Dermis microvascular lymphatic vessel endothelial cell (primary cell): Measurements from ENCODE around the gene BLOC1S3. TPM values are rescaled to one million over a fixed set of nuclear protein-coding genes. Genes with fewer than 3 reads are reported as not detected.
A peak's percentile ranks its signal among the peaks of the same experiment; 100 is the strongest.

Experiments used
- DNase-seq, 2 donors: peaks; one replicate each; pipeline versions ENCODE4 v3.0.0 to v3.0.0-alpha.2; 2010; ENCODE audit warnings: low read depth in 2 of 2
- total RNA-seq: library from RNA; depleted of rRNA; stranded (reverse); fragments of >200 nt; gene quantifications from 2 replicates; pipeline ENCODE4 v1.2.1, GENCODE V29; 2014

The BLOC1S3 gene
- total RNA-seq, 1 donor from 2014 or later, result 2.6 TPM

DNA sequence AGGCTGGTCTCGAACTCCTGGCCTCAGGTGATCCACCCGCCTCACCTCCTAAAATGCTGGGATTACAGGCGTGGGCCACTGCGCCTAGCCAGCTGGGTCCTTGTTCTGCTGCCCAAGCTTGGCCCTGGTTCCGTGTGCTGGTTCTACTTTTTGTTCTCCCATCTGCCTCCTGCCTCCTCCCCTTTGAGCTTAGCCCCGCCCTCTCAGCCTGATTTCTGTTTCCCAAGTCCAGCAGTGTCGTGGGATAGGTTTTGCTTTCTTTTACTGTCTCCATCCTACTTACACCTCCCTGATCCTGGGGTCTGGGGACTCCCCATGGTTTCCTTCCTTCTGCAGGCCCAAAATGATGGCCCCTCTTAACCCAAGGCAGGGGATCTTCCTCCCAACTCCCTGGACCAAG is 2.4 kb downstream of the BLOC1S3 start:
- DNase-seq, result no peak

DNA sequence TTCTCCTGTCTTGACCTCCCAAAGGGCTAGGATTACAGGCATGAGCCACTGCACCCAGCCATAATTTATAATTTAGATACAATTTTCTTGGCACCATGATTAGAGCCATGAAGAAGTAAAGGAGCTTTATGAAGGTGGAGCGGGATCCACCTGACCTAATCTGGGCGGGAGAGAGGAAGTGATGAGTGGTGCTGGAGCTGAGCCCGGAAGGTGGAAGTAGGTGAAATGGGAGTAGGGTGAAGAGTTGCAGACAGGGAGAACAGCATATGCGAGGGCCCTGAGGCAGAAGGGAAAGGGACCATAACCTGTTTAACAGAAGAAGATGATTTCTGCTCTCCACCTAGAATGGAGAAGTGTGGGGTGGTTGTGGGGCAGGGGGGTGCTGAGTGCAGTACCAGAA is 4.2 kb downstream of the BLOC1S3 start:
- DNase-seq, result no peak

DNA sequence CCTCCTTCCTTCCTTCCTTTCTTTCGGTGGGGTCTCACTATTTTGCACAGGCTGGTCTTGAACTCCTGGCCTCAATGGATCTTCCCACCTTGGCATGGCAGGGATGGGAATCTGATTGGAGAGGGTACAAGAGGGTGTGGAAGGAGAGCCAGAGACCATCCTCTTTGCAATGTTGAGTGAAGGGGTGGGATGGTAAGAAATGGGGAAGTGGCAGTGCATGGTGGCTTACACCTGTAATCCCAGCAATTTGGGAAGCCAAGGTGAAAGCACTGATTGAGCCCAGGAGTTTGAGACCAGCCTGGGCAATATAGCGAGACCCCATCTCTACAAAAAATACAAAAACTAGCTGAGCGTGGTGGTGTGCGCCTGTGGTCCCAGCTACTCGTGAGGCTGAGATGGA is 5.5 kb downstream of the BLOC1S3 start:
- no peak for DNase-seq

DNA sequence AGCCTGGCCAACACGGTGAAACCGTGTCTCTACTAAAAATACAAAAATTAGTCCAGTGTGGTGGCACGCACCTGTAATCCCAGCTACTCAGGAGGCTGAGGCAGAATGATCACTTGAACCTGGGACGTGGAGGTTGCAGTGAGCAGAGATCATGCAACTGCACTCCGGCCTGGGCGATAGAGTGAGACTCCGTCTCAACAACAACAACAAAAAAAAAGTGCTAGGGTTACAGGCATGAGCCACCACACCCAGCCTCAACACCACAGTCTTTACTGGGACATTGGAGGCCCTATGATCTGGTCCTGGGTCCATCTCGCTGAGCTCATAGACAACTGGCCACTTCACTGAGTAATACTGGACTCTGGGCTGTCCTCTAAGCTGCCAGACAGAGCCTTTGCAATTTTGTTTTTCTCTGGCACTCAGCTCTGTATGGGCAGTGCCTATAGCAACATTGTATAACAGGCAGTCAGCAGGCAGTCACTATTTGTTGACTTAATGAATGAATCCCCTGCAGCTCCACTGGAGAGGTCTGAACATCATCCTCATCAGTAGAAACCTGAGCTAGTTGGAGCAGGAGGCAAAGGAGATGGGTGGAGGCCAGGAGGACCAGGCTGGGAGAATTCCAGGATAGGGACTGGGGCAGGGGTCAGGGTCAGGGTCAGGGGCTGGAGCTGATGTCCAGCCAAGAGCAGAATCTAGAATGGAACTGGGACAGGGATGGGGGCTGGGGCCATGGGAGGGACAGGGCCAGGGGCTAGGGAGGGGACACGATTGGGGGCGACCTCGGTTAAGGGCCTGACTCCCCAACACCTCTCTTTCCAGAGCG is 8.1 kb downstream of the BLOC1S3 start:
- no peak for DNase-seq

DNA sequence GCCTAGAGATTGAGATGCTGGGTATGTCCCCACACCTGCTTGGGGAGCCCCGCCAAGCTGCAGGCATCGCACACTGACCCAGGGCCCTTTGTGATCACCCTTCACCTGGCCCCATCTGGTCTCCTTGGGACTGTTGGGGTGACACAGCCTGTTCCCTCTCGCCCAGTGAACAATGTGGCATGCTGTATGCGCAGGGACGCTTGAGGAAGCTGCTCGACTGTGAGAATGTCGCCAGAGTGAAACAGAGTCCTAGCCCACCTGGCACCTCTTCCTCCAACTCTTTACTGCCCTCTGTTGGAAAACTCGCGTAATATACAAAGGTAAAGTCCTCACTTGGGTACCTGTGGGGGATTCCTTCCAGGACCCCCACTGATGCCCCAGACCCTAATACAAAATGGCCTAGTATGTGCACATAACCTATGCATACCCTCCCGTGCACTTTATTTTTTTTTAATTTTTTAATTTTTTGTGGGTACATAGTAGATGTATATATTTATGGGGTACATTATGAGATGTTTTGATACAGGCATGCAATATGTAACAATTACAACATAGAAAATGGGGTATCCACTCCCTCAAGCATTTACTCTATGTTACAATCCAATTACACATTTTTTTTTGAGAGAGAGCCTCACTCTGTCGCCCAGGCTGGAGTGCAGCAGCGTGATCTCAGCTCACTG is 9.0 kb downstream of the BLOC1S3 start:
- peak in 1 of 2 donors; percentile 44 for DNase-seq

DNA sequence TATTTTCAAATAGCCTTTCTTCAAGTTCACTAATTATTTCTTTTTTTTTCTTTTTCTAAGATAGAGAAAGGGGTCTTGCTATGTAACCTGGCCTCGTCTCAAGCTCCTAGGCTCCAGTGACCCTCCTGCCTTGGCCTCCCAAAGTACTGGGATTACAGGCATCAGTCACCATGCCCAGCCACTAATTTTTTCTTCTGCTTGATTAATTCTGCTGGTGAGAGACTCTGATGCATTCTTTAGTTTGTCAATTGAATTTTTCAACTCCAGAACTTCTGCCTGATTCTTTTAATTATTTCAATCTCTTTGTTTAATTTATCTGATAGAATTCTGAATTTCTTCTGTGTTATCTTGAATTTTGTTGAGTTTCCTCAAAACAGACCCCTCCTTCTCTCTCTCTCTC is 11.4 kb downstream of the BLOC1S3 start:
- no peak for DNase-seq

DNA sequence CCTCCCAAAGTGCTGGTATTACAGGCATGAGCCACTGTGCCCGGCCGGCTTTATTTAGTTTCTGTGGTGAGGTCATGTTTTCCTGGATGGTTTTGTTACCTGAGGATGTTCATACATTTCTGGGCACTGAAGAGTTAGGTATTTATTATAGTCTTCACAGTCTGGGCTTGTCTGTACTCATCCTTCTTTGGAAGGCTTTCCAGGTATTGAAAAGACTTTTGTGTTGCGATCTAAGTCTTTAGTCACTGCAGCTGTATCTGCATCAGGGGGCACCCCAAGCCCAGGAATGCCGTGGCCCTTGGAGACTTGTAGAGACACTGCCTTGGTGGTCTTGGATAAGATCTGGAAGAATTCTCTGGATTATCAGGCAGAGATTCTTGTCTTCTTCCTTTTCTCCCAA is 12.8 kb downstream of the BLOC1S3 start:
- DNase-seq, result no peak

DNA sequence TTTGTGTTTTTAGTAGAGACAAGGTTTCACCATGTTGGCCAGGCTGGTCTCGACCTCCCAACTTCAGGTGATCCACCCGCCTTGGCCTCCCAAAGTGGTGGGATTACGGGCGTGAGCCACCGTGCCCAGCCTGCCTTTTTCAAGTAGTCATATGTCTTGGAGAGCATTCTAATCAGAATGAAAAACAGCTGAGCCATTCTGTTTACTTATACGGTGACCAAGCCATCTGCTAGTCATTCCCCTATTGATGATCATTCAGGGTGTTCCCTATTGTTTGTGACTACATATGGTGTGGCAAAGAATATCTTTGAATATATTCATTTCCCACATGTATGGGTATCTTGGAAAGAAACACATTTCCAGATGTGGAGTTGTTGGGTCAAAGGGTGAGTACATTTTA is 17.2 kb downstream of the BLOC1S3 start:
- peak in 1 of 2 donors; percentile 40 for DNase-seq

DNA sequence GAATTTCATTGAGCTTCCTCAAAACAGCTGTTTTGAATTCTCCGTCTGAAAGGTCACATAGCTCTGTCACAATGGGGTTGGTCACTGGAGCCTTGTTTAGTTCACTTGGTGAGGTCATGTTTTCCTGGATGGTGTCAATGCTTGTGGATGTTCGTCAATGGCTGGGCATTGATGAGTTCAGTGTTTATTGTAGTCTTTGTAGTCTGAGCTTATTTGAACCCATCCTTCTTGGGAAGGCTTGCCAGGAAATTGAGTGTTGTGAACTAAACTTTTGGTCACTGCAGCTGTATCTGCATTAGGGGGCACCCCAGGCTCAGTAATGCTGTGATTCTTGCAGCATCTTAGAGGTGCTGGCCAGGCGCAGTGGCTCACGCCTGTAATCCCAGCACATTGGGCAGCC is 22.0 kb downstream of the BLOC1S3 start:
- DNase-seq, result peak; percentile 51 to 73

DNA sequence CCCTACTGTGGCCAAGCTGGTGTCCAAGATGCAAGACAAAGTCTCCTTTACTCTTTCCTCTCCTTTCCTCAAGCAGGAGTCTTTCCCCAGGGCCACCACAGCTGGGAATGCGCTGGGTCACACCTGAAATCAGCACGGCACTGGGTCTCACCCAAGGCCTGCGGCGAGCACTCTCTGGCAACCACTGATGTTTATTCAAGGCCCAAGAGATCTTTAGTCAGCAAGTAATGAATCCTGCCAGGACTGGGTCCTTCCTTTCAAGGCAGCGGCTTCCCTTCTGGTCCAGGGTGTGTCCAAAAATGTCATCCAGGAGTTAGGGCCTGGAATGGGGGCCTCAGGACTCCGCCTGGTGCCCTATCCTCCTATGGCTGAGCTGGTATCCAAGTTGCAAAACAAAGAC is 24.1 kb downstream of the BLOC1S3 start:
- DNase-seq, result no peak

DNA sequence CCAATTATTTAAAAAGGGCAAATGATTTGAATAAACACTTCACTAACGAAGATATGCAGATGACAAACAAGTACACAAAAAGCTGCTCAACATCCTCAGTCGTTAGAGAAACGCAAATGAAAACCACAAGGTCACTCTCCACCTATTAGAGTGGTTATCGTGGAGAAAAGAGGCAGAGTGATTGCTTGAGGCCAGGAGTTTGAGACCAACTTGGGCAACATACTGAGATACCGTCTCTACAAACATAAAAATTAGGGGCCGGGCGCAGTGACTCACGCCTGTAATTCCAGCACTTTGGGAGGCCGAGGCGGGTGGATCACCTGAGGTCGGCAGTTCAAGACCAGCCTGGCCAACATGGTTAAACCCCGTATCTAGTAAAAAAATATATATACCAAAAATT is 27.2 kb downstream of the BLOC1S3 start:
- no peak for DNase-seq

DNA sequence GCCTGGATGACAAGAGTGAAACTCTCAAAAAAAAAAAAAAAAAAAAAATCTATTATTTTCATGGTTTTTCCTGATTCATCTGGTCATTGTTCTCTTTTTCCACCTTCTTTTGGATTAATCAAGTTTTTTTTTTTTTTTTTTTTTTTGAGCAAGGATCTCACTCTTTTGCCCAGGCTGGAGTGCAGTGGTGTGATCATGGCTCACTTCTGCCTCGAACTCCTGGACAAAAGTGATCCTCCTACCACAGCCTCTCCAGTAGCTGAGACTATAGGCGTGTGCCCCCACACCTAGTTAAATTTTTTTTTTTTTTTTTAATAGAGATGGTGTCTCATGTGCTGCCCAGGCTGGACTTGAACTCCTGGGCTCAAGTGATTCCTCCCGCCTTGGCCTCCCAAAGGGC is 27.7 kb downstream of the BLOC1S3 start:
- no peak for DNase-seq

DNA sequence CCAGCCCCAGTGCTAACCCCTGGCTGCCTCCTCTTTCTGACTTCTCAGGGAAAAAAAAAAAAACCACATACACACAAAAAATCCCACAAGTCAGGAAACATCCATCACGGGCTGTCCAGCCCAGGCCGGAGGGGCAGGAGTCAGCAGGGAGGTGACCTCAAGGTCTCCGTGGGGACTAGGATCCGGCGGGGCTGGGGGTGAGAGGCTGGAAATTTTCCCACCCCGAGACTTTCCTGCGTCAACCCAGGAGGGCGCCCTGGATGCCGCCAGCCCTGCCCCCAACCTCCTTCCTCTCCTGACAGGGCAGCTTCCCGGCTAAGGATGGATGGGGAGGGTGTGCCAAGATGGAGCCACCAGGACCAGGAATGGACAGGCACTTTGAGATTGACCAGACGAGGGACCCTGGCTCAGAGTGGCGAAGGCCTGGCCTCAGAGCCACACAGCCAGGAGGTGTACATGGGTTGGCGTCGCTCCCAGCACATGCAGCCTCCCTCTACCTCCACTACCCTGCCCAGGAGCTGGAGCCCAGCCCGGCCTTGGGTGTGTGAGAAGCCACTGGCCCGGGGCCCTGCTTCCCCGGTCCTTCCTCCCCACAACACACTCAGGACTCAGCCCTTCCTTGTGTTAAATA is 33.3 kb downstream of the BLOC1S3 start:
- peak in 1 of 2 donors; percentile 25 for DNase-seq

DNA sequence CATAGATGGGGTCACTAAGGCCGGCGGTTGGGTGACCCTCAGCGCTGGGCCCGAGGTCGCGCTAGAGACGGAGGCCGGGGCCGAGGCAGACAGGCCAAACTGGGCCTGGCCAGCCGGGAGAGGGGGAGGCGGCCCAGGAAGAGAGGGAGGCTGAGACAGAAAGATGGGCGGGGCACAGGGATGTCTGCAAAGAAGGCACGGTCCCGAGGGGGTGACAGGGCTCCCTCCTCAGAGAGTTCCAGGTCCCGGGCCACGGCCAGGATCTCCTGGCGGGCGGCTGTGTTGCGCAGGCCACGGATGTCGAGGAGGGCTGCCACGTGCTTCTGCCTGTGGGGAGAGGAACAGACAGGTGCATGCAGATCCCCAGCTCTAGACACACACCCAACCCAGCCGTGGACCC is 34.4 kb downstream of the BLOC1S3 start:
- no peak for DNase-seq

DNA sequence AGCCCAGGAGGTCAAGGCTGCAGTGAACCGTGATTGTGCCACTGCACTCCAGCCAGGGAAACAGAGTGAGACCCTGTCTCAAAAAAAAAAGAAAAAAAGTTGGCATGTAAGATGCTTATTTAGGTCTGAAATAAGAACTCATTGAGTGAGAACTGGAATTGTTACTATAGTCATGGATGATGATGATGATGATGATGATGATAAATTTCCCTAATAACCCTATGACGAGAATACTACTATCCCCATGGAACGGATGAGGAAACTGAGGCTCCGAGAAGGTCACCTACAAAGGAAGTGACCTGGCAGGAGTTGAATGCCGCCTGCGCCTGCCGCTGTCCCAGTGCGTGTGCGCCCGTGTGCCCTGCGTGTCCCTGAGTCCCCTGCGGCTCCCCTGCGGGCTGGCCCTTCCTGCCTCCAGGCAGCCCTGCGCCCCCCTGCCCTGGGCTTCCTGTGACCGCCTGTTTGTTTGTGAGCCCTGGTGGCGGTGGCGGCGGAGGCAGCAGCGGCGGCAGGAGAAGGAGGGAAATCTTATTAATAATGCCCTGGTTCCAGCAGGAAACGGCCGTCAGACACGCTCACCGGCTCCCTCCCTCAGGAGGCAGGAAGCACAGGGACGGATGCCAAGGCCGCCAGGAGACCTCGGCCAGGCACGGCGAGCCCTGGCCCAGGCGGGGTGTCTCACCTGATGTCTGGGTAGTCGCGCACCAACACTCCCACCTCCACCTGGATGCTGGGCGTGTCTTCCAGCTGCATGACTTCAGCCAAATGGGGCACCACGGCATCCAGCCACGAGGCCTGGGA is 37.0 kb downstream of the BLOC1S3 start:
- DNase-seq, result peak in 1 of 2 donors; percentile 54

DNA sequence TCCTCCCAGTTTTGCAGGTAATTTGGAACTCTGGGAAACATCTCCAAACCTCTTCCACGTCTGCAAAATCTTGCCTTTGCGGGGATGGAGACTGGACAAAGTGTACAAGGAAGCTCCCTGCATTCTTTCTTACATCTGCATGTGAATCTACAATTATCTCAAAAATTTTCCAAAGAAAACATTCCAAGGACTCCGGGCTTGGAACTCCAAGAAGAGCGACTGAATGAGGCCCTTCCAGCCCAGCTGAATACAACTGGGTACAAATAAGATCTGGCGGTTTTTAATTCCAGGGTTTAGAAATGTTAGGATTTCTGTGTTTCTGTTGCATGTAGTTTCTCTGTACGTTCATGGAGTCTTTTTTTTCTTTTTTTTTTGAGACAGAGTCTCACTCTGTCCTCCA is 38.1 kb downstream of the BLOC1S3 start:
- DNase-seq, result no peak

DNA sequence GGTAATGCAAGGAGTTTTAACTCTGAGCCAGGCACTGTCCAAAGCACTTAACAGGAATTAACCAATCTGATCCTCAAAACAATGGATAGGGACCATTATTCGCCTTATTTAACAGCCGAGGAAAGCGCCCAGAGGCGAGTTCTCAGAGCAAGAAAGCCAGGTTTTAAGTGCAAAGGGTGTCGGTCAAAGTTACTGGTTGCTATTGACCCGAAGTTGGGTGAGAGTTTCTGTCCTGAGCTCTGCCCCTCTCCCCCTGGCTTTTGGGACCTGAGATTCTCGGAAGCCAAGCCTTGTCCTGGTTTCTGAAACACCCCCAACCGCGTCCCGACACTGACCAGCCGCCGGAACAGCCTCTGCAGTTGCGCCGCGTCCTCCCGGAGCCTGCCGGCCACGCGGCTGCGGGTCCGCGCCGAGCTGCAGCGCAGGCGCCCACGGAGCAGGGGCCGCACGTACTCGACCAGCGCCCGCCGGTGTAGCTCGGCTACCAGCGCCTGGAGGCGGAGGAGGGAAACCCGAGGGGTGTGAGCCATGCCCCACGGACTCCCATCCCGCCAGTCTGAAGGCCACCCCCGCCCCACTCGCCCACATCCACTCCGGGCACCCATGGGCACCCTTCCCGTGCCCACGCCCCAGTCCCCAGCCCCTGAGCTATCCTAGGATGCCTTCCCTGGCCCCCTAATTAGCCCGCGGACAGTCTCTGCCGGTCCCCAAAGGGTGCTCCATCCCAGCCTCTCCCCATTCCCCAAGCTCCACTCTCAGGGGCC is 38.8 kb downstream of the BLOC1S3 start:
- DNase-seq, result no peak

DNA sequence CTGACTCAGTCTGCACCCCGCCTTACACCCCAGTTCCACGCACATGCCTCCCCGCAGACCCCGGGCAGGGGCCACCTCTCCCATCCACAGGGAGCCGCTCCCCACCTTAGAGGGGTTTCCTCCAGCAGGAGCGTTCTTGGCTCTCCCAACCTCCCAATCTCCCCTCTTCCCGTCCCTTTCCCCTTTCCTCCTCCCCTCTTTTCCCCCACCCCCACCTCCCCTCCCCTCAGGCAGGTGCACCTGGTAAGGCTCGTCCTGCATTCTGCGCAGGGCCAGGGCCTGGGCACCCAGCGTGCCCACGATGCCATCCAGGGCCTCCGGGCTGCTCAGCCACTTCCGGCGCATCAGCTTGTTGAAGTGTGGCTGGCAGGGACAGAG is 39.4 kb downstream of the BLOC1S3 start:
- DNase-seq, result no peak

DNA sequence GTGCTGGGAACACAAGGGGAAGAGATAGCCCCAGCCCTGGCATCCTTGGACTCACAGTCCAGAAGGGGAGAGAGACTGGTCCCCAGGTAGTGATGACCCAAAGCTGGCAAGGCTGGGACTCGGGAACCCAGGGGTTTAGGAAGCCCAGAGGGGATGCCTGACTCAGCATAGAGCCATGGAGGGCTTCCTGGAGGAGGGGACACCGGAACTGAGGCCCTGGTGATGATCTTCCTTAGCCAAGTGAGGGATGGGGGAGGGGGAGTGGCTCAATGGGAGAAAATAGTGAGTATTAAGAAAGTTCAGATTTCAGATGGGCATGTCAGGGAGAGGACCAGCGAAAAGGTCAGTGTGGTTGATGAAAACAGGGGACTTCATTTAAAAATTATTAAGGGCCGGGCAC is 39.8 kb downstream of the BLOC1S3 start:
- no peak for DNase-seq

DNA sequence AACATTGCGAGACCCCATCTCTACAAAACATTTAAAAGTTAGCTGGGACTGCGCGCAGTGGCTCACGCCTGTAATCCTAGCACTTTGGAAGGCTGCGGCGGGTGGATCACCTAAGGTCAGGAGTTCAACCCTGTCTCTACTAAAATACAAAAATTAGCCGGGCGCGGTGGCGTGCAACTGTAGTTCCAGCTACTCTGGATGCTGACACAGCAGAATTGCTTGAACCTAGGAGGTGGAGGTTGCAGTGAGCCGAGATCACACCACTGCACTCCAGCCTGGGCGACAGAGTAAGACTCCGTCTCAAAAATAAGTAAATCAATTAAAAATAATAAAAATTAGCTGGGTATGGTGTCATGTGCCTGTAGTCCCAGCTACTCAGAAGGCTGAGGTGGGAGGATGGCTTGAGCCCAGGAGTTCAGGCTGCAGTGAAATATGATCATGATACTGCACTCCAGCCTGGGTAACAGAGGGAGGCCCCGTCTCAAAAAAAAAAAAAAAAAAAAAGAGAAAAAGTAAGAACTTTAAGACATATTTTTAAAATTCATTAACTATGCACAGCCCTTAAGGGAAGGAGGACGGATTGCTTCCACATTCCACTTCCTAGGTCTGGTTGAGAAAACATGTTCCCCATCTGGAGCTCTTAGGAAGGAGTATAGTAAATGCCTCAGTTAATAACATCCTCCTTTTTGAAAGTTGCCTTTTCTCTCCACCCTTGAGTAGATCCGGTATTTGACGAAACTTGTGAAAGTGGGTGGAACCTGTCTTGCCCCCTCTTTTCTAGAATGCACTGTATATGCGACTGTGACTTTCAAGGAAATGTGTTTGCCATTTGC is 40.5 kb downstream of the BLOC1S3 start:
- DNase-seq, result no peak
